ENCODE results near the gene DLX4.

GRCh38 chr17:49994085-49995054 is 25.4 kb downstream of the DLX4 start:
- TF ChIP-seq POLR2A (IDR thresholded peaks at IDR 0.05), result no peak
- TF ChIP-seq EP300 (IDR thresholded peaks at IDR 0.05), result no peak
- no peak for TF ChIP-seq CTCF (IDR thresholded peaks at IDR 0.05)
